Ovary (tissue), 9 donors: ENCODE measurements around the gene AKT1. TPM values are rescaled to one million over a fixed set of nuclear protein-coding genes. Genes with fewer than 3 reads are reported as not detected.
A peak's percentile ranks its signal among the peaks of the same experiment; 100 is the strongest.
"Not testable (repeated sequence)": the region's sequence is repeated elsewhere in the genome, so short reads cannot be mapped to it uniquely, and the experiment has no call there.

Experiments
- DNase-seq, 5 donors: peaks; one replicate each; pipeline ENCODE4 v3.0.0-alpha.2; 2019 to 2020
- H3K27ac ChIP-seq, 2 donors: fragments of 200-600 bp; one replicate each; pipeline versions ENCODE4 v1.5.1 to v1.8.0; 2019 to 2022
- H3K27me3 ChIP-seq: fragments of 200-600 bp; one replicate; pipeline ENCODE4 v1.8.0; 2022
- H3K36me3 ChIP-seq: fragments of 200-600 bp; sonication (generic); one replicate; pipeline ENCODE4 v1.5.1; 2019
- H3K4me1 ChIP-seq: one replicate; pipeline ENCODE4 v1.8.1; 2013; ENCODE audit warnings: mild to moderate bottlenecking, moderate library complexity; ENCODE audit not compliant: insufficient read depth
- H3K4me3 ChIP-seq: fragments of 200-600 bp; sonication (generic); one replicate; pipeline ENCODE4 v1.5.1; 2017
- H3K9me3 ChIP-seq, 2 donors: fragments of 200-600 bp in 1 of 2; sonication (generic) in 1 of 2; one replicate each; pipeline versions ENCODE4 v1.5.1 to v1.8.1; 2013 to 2019; ENCODE audit warnings: mild to moderate bottlenecking in 1 of 2, moderate library complexity in 1 of 2
- CTCF ChIP-seq, 3 donors: fragments of 450-650 bp in 2 of 3; fragments of 200-600 bp in 1 of 3; IDR thresholded peaks; one replicate each; pipeline versions ENCODE4 v1.5.1 to v1.8.0; 2016 to 2022; ENCODE audit warnings: antibody characterized with exemption in 3 of 3, mild to moderate bottlenecking in 1 of 3
- EP300 ChIP-seq: sonication (generic); formaldehyde crosslinking; IDR thresholded peaks from one replicate; pipeline ENCODE4 v1.6.1; 2017; ENCODE audit warnings: antibody characterized with exemption
- POLR2A ChIP-seq: fragments of 450-650 bp; IDR thresholded peaks from one replicate; pipeline ENCODE4 v1.6.1; 2017; ENCODE audit warnings: antibody characterized with exemption, mild to moderate bottlenecking, moderate library complexity
- WGBS, 3 donors: extraction: QIAGEN DNeasy Blood & Tissue Kit in 1 of 3; methylation state at CpG; one replicate each; pipeline versions ENCODE4 v1.1.5 to v1.1.7; 2013 to 2017; 5-methylcytosine and 5-hydroxymethylcytosine counted together
- intact Hi-C, 4 donors: fragments of 100-400 bp; cut with DNase I; formaldehyde crosslinking; loops; one replicate each; pipeline versions ENCODE4 v1.11.0 to v1.15.1; 2022 to 2023
- polyA plus RNA-seq, 2 donors: library from polyadenylated mRNA; stranded (reverse); fragments of 200-250 nt in 1 of 2; fragments of 350-450 nt in 1 of 2; fragmentation: Illumina TruSeq in 1 of 2; extraction: RNeasy Lipid Tissue Mini Kit (QIAGEN cat#74804) in 1 of 2; gene quantifications; one replicate each; pipeline ENCODE4 v1.2.3, GENCODE V29; 2013 to 2014
- total RNA-seq, 7 donors: library from RNA; depleted of rRNA in 2 of 7; stranded (reverse); fragments of >200 nt in 2 of 7; fragmentation: NEBNext Ultra II Directional in 3 of 7; extraction: Animal tissue kit (Norgen Biotek cat#: 25700) in 3 of 7; gene quantifications; one replicate each; pipeline versions ENCODE4 v1.1.0 to v1.2.4, GENCODE V29; 2016 to 2023
- donor health status: DM: no; HTN: no; CAD: no; lungs with moderate emphysema.
- donor health status: DM: no; HTN: no; CAD: no.
- donor health status: Bipolar disorder and iron deficiency.
- donor health status: DM: yes; HTN: yes; CAD: no.
- donor health status: DM: no; HTN: no; CAD: no.
- donor health status: DM: yes; HTN: yes; CAD: no.

AKT1 gene
- total and polyA plus RNA-seq, 9 donors = 53.9 to 105 (median 95.4) TPM

- H3K4me3 ChIP-seq = no peak overlapping the region
- intact Hi-C loops = no loop called here
- H3K36me3 ChIP-seq = no peaks in the 10 kb centered on the region
- no peaks in the 10 kb centered on the region for H3K27me3 ChIP-seq
- WGBS, 3 donors = 76 to 88% (median 79%) methylated on average over 12 of the region's 12 CpGs
- no peaks in the 10 kb centered on the region for H3K9me3 ChIP-seq
- DNase-seq = peak in 3 of 5 donors; percentile 16 to 43 (median 27)
- H3K27ac ChIP-seq = no peak overlapping the region
- no peaks in the 10 kb centered on the region for H3K4me1 ChIP-seq
- TF ChIP-seq POLR2A (no peak), CTCF (IDR thresholded peaks at IDR 0.05) (no peak), EP300 (no peak)
These were observed 23.8 kb upstream of the AKT1 start for GRCh38 chr14:104819361-104819781.

GRCh38 chr14:104818714-104819161 is 23.2 kb upstream of the AKT1 start:
- Histone ChIP-seq H3K27ac (no peak overlapping the region), H3K4me3 (no peak overlapping the region), H3K4me1 (no peaks in the 10 kb centered on the region), H3K9me3 (no peaks in the 10 kb centered on the region), H3K36me3 (no peaks in the 10 kb centered on the region), H3K27me3 (no peaks in the 10 kb centered on the region)
- DNase-seq = peak in 3 of 5 donors; percentile 15 to 38 (median 26)
- 86 to 90% (median 88%) methylated on average over 9 of the region's 9 CpGs for WGBS, 3 donors
- TF ChIP-seq CTCF (IDR thresholded peaks at IDR 0.05) (no peak), POLR2A (no peak), EP300 (no peak)
- intact Hi-C loops = no loop called here

- 92 to 95% (median 95%) methylated on average over 8 of the region's 8 CpGs for WGBS, 3 donors
- Histone ChIP-seq H3K27me3 (no peaks in the 10 kb centered on the region), H3K36me3 (no peaks in the 10 kb centered on the region), H3K4me3 (no peak overlapping the region), H3K27ac (no peak overlapping the region), H3K4me1 (no peaks in the 10 kb centered on the region), H3K9me3 (no peaks in the 10 kb centered on the region)
- TF ChIP-seq POLR2A (no peak), EP300 (no peak), CTCF (IDR thresholded peaks at IDR 0.05) (no peak)
- intact Hi-C loops = no loop called here
- DNase-seq = peak in 2 of 5 donors; percentile 8 to 25
These were observed 22.6 kb upstream of the AKT1 start for GRCh38 chr14:104817930-104818713.

GRCh38 chr14:104816616-104816884 is 21.0 kb upstream of the AKT1 start:
- Histone ChIP-seq H3K4me1 (no peaks in the 10 kb centered on the region), H3K36me3 (no peaks in the 10 kb centered on the region), H3K27me3 (no peaks in the 10 kb centered on the region), H3K9me3 (no peaks in the 10 kb centered on the region), H3K4me3 (peak overlapping the region; percentile 73), H3K27ac (peak overlapping the region in 1 of 2 donors; percentile 87)
- 1 to 4% (median 4%) methylated on average over 8 of the region's 8 CpGs for WGBS, 3 donors
- DNase-seq = no peak
- TF ChIP-seq CTCF (IDR thresholded peaks at IDR 0.05) (no peak), EP300 (no peak), POLR2A (no peak)
- intact Hi-C loops = no loop called here

GRCh38 chr14:104814701-104815100 is 19.2 kb upstream of the AKT1 start:
- H3K4me3 ChIP-seq = peak overlapping the region; percentile 73
- DNase-seq = peak in 2 of 5 donors; percentile 15 to 34
- H3K27ac ChIP-seq, H3K4me1 ChIP-seq, H3K9me3 ChIP-seq, intact Hi-C loops, H3K27me3 ChIP-seq, H3K36me3 ChIP-seq: not testable (repeated sequence)
- WGBS, 3 donors = 75 to 82% (median 80%) methylated on average over 15 of the region's 15 CpGs
